NCI-H2029 (cell line): ENCODE results near the gene DDX42.
A peak's percentile ranks its signal among the peaks of the same experiment; 100 is the strongest.

Experiments
- DNase-seq: peaks from one replicate; lab custom pipeline; 2025; lab: John Stamatoyannopoulos, UW

DDX42 gene

GRCh38 chr17:63774141-63774968 is at the start of gene DDX42:
Gene DDX42 (plus strand): TSS chr17:63774170. CDS start chr17:63787050, 12,880 bp downstream.
- DNase-seq: peak; percentile 5

- no peak for DNase-seq
Measured at GRCh38 chr17:63735691-63736090, 38.3 kb upstream of the DDX42 start.

GRCh38 chr17:63740464-63741142 is 33.4 kb upstream of the DDX42 start:
- DNase-seq: no peak

DNA sequence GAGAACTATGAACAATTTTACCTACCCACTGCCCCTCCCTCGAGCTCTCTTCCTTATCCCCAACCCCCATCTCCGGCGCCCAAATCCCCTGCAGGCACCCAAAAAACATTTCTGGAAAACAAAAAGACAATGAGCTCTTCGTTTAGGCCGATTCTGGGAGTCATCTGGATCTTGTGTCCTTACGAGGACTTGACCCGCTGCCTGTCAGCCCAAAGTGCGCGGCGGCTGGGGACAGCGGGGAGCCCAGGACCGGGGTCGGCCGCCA is 32.9 kb upstream of the DDX42 start:
- no peak for DNase-seq

DNA sequence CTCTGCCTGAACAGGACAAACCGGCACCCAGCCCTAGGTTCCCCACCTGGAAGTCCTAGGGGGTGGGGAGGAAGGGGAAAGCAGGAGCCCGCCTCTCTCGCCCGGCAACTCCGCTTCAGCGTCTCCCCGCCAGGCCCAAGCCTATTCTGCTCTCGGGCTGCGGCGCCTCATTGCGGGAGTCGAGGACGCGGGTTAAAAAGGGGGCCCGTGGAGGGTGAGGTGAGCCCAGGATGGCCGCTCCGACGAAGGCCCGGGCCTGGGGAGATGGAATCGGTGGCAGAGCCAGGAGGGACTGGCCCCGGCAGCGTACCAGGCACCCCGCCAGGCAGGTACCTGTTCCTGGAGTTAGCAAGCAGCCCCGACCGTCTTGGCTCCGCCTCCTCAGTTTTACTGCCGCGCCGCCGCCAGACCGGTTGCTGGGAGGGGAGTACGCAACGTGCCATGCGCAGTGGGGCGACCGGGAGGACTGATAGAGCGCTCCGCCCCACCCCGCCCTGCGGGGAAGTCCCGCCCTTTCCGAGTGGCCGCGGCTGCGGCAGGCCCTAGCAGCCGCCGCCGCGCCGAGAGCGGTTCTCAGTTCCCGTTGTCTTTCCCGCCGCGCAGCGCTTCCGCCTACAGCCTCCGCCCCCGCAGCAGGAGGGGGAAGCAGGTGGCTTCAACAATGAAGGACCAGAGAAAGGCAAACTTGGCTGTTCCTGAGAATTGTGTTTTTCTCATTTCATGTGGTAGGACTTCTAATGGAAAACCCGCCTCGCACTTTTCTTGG is 32.4 kb upstream of the DDX42 start, which contains the start of gene STRADA:
Gene STRADA, minus strand, starts transcription at position 392 of the 766 bp plus-strand sequence. CDS start 13,430 bp downstream, outside the sequence.
- peak; percentile 97 for DNase-seq

- no peak for DNase-seq
Measured at GRCh38 chr17:63751806-63752205, 22.2 kb upstream of the DDX42 start.

DNA sequence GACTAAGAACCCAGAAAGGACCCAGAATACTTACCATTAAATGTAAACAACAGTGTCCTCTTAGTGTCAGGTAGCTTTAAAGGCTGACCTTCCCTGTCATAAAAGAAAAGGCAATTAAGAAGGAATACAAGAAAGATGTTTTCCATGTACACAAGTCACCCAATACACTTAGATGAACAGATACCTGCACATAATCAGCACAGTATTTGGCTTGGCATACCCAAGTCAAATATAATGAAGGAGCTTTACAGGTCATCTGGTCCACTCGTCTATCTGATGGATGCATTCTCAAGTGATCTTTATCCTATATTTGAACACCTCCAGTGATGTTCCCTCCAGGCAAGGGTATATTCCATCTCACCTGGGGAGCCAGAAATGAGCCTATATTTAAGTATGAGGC is 21.3 kb upstream of the DDX42 start:
- DNase-seq: no peak

GRCh38 chr17:63753215-63753614 is 20.8 kb upstream of the DDX42 start:
- no peak for DNase-seq

DNA sequence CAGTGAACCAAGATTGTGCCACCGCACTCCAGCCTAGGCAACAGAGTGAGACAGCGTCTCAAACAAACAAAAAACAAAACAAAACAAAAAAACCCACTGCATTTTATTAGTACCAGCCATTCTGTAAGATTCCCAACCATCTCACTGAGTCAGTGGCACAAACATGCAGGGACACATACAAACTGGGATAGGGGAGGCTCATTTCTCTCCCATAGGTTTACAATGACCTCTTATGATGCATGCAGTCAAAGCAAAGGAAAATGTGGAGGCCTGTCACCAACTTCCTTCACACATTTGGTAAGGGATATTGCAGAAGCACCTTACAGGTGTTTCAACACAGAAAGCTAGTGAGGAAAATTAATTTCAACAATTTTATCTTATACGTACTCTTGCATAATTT is 19.9 kb upstream of the DDX42 start:
- DNase-seq: no peak

DNA sequence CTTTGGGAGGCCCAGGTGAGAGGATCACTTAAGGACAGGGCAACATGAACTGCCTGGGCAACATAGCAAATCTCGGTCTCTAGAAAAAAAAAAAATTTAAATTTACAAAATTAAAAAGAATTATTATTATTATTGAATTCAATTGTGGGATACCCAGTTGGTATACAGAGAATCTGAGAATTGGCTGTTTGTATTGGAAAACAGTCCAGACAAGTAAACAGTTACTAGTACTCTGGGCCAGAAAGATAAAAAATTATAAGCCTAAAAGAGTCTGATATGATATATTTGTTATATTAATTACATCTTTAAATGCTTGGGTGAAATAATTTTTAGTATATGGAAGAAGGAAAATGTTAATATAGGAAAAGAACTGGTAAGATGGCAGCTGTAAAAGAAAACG is 15.5 kb upstream of the DDX42 start:
- no peak for DNase-seq

- no peak for DNase-seq
Measured at GRCh38 chr17:63760771-63761539, 13.0 kb upstream of the DDX42 start.

DNA sequence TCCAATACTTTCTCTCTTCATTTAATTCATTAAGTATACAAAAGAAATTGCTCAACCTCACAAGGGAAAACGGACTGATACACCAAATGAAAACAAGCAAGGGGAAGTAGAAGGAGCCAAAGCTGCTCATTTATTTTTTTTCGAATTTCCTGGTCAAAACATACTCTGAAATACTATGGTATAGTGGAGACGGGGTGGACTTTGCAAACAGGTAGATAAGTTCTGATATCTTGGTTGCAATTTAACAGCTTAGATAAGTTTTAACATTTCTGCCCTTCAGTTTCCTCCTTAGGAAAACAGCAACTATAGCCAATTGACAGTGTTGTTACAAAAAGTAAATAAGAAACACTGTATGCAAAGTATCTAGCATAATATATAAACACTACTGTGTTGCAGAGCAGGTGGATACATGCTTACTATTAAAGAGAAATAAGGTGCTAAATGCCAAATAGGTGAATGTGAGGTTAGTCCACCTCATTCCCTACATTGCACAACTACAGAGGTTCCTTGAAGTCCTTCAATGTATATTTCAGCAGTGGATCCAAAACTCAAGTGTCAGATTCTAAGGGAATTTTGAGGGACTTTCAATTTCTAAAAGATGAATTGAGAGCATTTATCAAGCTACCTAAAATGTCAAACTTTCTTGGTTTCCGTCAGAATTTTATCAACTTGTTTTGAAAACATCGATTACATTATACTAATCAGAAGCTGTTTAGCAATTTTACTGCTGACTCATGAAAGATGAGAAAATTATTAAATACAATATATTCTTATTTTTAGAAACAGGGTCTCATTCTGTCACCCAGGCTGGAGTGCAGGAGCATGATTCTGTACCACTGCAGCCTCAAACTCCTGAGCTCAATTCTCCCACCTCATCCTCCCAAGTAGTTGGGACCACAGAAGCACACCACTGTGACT is 11.6 kb upstream of the DDX42 start:
- no peak for DNase-seq

GRCh38 chr17:63764716-63765115 is 9.3 kb upstream of the DDX42 start:
- DNase-seq: no peak

DNA sequence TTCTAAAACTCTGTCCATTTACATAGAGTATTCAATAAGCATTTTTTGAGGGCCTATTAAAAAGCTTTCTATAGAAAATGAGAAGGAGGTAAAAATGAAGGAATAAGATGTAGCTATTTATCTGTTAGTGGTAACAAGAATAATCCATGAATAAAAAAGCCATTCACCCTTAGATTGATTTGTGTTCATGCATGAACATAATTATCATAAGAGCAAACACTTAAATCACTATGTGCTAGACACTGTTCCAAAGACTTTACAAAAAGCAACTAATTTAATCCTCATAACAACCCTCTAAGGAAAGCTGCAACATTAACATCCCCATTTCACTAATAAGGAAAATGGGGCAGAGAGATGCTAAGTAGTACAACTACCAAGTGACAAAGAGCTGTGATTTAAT is 7.2 kb upstream of the DDX42 start:
- no peak for DNase-seq

DNA sequence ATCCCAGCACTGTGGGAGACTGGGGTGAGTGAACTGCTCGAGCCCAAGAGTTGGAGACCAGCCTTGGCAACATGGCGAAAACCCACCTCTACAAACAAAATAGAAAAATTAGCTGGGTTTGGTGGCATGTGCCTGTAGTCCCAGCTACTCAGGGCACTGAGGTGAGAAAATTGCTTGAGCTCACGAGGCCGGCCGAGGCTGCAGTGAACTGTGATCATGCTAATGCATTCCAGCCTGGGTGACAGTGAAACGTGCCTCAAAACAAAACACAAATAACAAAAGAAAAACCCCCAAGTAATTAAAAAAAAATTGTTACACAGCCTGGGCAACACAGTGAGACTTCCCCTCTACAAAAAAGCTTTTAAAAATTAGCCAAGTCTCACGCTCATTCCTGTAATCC is 5.5 kb upstream of the DDX42 start:
- DNase-seq: no peak

DNA sequence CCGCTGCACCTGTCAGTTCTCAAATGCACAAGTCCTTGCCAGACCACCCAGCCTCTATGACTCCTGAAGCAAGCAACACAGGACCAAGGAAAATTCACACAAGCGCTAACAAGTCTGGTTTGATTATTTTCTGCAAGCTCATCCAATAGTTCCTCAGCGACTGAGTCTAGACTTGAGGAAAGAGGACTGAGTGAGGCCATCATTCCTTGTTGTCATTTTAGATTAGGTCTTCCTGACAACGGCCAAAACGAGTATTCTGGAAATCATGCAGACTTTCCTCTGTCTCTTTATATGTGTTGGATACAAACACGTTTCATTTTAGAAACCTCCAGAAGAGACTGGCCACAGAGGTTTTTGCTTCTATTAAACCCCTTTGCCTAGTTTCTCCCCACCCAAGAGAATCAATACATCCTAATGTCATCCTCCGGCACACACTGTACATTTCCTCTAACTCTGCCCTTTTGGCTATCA is 1.1 kb upstream of the DDX42 start:
- DNase-seq: no peak

DNA sequence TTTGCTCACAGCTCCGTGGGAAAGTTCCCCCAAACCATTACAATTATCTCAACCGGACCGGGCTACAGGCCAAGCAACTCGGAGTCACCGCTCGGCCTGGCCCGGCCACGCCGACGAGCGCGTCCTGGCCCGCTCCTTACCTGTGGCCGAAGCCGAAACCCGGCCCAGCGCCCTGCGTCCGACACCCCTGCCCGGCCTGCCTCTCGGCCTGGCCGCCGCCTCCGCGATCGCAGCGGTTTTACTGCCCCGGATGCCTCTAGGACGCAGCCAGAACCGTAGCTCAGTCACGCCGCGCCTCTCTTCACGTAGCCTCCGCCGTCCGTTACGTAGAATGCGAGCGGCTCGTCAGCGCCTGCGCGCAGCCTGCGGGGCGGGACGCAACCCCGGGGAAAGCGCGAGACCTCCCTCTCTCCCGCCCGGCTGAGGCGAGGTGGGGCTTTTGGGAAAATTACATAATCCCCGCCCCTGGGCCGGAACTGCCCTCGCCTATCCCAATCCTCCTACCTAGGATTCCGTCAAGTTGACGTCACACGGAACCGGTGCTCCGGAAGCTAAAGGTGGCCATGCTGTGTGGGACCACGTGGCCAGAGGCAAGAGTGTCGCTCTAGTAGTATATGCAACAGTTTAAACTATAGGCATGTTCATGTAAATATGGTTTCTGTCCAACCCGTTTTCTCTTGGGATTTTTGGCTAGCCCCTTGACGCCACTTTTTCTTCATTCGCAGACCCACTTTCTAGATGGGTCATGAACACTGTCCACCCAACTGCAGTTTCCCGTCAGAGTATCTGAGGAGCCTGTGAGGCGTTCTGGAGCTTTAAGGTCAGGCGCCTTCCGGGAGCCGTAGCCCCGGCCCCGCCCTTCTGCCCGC is 464 bp upstream of the DDX42 start, which contains the start of gene CCDC47:
Gene CCDC47, minus strand, starts transcription at position 326 of the 869 bp plus-strand sequence. CDS start 7,422 bp downstream, outside the sequence.
- DNase-seq: peak; percentile 97

DNA sequence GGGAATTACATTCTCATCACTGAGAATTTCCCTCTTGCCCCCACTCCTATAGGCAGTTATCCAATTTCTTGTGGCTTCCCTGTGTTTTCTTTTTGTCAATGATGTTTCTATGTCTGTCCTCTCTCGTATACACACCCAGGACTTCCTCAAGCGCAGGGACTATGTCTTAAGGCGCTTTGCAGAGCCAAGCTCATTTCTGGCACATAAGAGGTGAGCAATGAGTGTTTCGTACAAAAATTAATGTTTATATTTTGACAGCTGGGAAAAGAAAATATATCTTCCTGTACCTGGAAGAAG is 947 bp downstream of the DDX42 start:
- no peak for DNase-seq

DNA sequence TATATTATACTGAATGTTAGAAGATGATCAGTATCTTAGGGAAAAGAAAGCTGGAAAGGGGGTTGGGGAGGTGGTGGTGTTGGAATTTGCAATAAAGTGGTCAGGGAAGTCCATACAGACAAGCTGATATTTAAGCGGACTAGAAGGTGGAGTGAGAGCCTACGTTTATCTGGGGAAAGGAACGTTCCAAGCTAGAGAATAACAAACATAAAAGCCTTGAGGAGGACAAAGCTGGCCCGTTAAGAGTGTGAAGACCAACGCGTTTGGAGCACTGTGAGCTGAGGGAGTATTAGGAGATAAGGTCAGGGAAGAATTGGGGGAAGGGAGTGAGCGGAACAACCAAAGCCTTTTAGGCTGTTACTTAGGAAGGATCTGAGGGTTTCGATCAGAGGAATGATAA is 1.4 kb downstream of the DDX42 start:
- no peak for DNase-seq

- DNase-seq: no peak
Measured at GRCh38 chr17:63780507-63780906, 6.5 kb downstream of the DDX42 start.
